Measurements from ENCODE around the gene ATXN10. TPM values are rescaled to one million over a fixed set of nuclear protein-coding genes. Genes with fewer than 3 reads are reported as not detected.

The ATXN10 gene
- total RNA-seq, 4 donors from 2014 or later, result 110 to 145 (median 134) TPM

GRCh38 chr22:45819305-45819704 lies 147.7 kb downstream of the ATXN10 start:
- TF ChIP-seq POLR2A (IDR thresholded peaks at IDR 0.05), result no peak
- TF ChIP-seq CTCF (IDR thresholded peaks at IDR 0.05), result no peak
- H3K27me3 ChIP-seq, result no peaks in the 10 kb centered on the region
- 91 to 93% methylated on average over 5 of the region's 5 CpGs for WGBS, 2 donors
- H3K4me1 ChIP-seq, result peaks cover 7 to 18% of the 10 kb centered on the region in 2 donors
- no peaks in the 10 kb centered on the region for H3K36me3 ChIP-seq
- intact Hi-C loops (cut with DNase I), result no loop called here
- DNase-seq, result no peak
- H3K27ac ChIP-seq, result no peak overlapping the region
- no peaks in the 10 kb centered on the region for H3K9me3 ChIP-seq
- H3K4me3 ChIP-seq (replicated peaks in 1 of 3), result no peak overlapping the region

- Histone ChIP-seq H3K27me3 (no peaks in the 10 kb centered on the region), H3K36me3 (no peaks in the 10 kb centered on the region), H3K9me3 (no peaks in the 10 kb centered on the region), H3K27ac (no peak overlapping the region), H3K4me3 (replicated peaks in 1 of 3) (no peak overlapping the region), H3K4me1 (peaks cover 0 to 6% of the 10 kb centered on the region in 2 donors)
- DNase-seq, result no peak
- 73 to 80% methylated on average over 6 of the region's 6 CpGs for WGBS, 2 donors
- no peak for TF ChIP-seq CTCF (IDR thresholded peaks at IDR 0.05)
- no peak for TF ChIP-seq POLR2A (IDR thresholded peaks at IDR 0.05)
- intact Hi-C loops (cut with DNase I), result no loop called here
Observed at GRCh38 chr22:45823336-45823735, 151.7 kb downstream of the ATXN10 start.

GRCh38 chr22:45826520-45826919 lies 154.9 kb downstream of the ATXN10 start:
- Histone ChIP-seq H3K27ac (no peak overlapping the region), H3K9me3 (no peaks in the 10 kb centered on the region), H3K27me3 (no peaks in the 10 kb centered on the region), H3K36me3 (no peaks in the 10 kb centered on the region), H3K4me3 (replicated peaks in 1 of 3) (no peak overlapping the region), H3K4me1 (no peaks in the 10 kb centered on the region)
- DNase-seq, result no peak
- intact Hi-C loops (cut with DNase I), result no loop called here
- no peak for TF ChIP-seq POLR2A (IDR thresholded peaks at IDR 0.05)
- no peak for TF ChIP-seq CTCF (IDR thresholded peaks at IDR 0.05)
- 91 to 93% methylated on average over 2 of the region's 2 CpGs for WGBS, 2 donors

- no peak overlapping the region for H3K4me3 ChIP-seq (replicated peaks in 1 of 3)
- TF ChIP-seq CTCF (IDR thresholded peaks at IDR 0.05) (no peak), POLR2A (IDR thresholded peaks at IDR 0.05) (no peak)
- H3K36me3 ChIP-seq, result no peaks in the 10 kb centered on the region
- H3K27ac ChIP-seq, result no peak overlapping the region
- intact Hi-C loops (cut with DNase I), result no loop called here
- H3K4me1 ChIP-seq, result no peaks in the 10 kb centered on the region
- no peak for DNase-seq
- WGBS, 2 donors, result 98% methylated on average over 1 of the region's 1 CpG
- no peaks in the 10 kb centered on the region for H3K9me3 ChIP-seq
- no peaks in the 10 kb centered on the region for H3K27me3 ChIP-seq
Observed at GRCh38 chr22:45828841-45829240, 157.2 kb downstream of the ATXN10 start.

GRCh38 chr22:45830531-45831245 lies 159.1 kb downstream of the ATXN10 start:
- H3K27ac ChIP-seq, result no peak overlapping the region
- H3K4me1 ChIP-seq, result no peaks in the 10 kb centered on the region
- H3K9me3 ChIP-seq, result no peaks in the 10 kb centered on the region
- no peak for DNase-seq
- no peak overlapping the region for H3K4me3 ChIP-seq (replicated peaks in 1 of 3)
- no peaks in the 10 kb centered on the region for H3K36me3 ChIP-seq
- TF ChIP-seq POLR2A (IDR thresholded peaks at IDR 0.05) (no peak), CTCF (IDR thresholded peaks at IDR 0.05) (no peak)
- 67 to 69% methylated on average over 3 of the region's 3 CpGs for WGBS, 2 donors
- intact Hi-C loops (cut with DNase I), result no loop called here
- H3K27me3 ChIP-seq, result no peaks in the 10 kb centered on the region
